ENCODE measurements around the gene VSTM4. TPM values are rescaled to one million over a fixed set of nuclear protein-coding genes. Genes with fewer than 3 reads are reported as not detected.

VSTM4 gene
- total RNA-seq, 1 experiment from 2014 or later: 0.07 TPM

- no peak for DNase-seq (ENCODE audit: low read depth, low spot score)
- H3K36me3 ChIP-seq (ENCODE audit: control insufficient read depth in 1 of 2, insufficient read depth in 2 of 2, low read length in 2 of 2): no peaks in the 10 kb centered on the region
- no peak overlapping the region for H3K27ac ChIP-seq (ENCODE audit: low read depth, low read length)
- no peak for TF ChIP-seq YY1 (IDR thresholded peaks at IDR 0.05; ENCODE audit: extremely low read depth, insufficient replicate concordance, low read depth, low read length)
- TF ChIP-seq TCF7L2 (IDR thresholded peaks at IDR 0.05; ENCODE audit: borderline replicate concordance, extremely low read depth, insufficient read depth, insufficient read length): no peak
- TF ChIP-seq SRF (IDR thresholded peaks at IDR 0.05; ENCODE audit: low read depth): no peak
- TF ChIP-seq ZBTB33 (IDR thresholded peaks at IDR 0.05; ENCODE audit: extremely low read depth, insufficient replicate concordance, low read length): no peak
- no peak for TF ChIP-seq REST (IDR thresholded peaks at IDR 0.05; ENCODE audit: low read depth)
- no peak for TF ChIP-seq SIN3A (IDR thresholded peaks at IDR 0.05; ENCODE audit: low read depth)
- no peak for TF ChIP-seq RAD21 (IDR thresholded peaks at IDR 0.05; ENCODE audit: low read depth)
- no peak for TF ChIP-seq ELF1 (IDR thresholded peaks at IDR 0.05; ENCODE audit: borderline replicate concordance, low read depth)
- no peak for TF ChIP-seq MAX (IDR thresholded peaks at IDR 0.05)
- no peak for TF ChIP-seq ZFX (IDR thresholded peaks at IDR 0.05)
- no peak for TF ChIP-seq ZNF274 (IDR thresholded peaks at IDR 0.05; ENCODE audit: low read depth, low read length)
- TF ChIP-seq EZH2 (IDR thresholded peaks at IDR 0.05): no peak
- no peak for TF ChIP-seq POLR2A (IDR thresholded peaks at IDR 0.05; ENCODE audit: borderline replicate concordance, extremely low read depth, insufficient read depth, insufficient read length)
- no peak for TF ChIP-seq EZH2phosphoT487 (IDR thresholded peaks at IDR 0.05; ENCODE audit: borderline replicate concordance)
- POLR2A ChIA-PET: no interaction called here
- H4K20me1 ChIP-seq (ENCODE audit: insufficient read depth): no peaks in the 10 kb centered on the region
- CTCF ChIA-PET: no interaction called here
- H3K9me3 ChIP-seq (ENCODE audit: control insufficient read depth in 1 of 2, insufficient read depth in 1 of 2, low read depth in 1 of 2, low read length in 2 of 2): no peaks in the 10 kb centered on the region
- peaks cover 2 to 9% of the 10 kb centered on the region in 2 experiments; a peak in 2 of 4 replicates for H3K4me1 ChIP-seq (ENCODE audit: control insufficient read depth in 1 of 2, insufficient read depth in 2 of 2, low read length in 2 of 2)
- H3K9ac ChIP-seq (ENCODE audit: low read length): no peak overlapping the region
- ATAC-seq: no peak
- no peak overlapping the region for H3K4me3 ChIP-seq (replicated peaks in 1 of 2; ENCODE audit: low read depth in 1 of 2, low read length in 2 of 2)
- no peak overlapping the region for H3K4me2 ChIP-seq (ENCODE audit: low read length)
- intact Hi-C loops (cut with micrococcal nuclease): no loop called here
- no peak overlapping the region for H2AFZ ChIP-seq (ENCODE audit: low read depth, low read length, poor library complexity, severe bottlenecking)
- H3K79me2 ChIP-seq (ENCODE audit: insufficient read depth, low read length): no peaks in the 10 kb centered on the region
- no TSS peak for BruUV-seq (replicated peaks)
- RAD21 ChIA-PET (ENCODE audit: low non-redundant PET in 1 of 2, low total read pairs in 2 of 2, uncharacterized antibody in 2 of 2, unreplicated experiment in 2 of 2): no interaction called here
- no peaks in the 10 kb centered on the region for H3K9me2 ChIP-seq (ENCODE audit: insufficient read depth)
- peaks cover 10% of the 10 kb centered on the region; the same call in 1 of the 2 replicates for H3K27me3 ChIP-seq (ENCODE audit: insufficient read depth, low read length)
Measured at GRCh38 chr10:48999346-48999745, 116.0 kb downstream of the VSTM4 start.
